HEK293 (cell line): ENCODE results near the gene PLSCR5.

ENCODE experiments used
- AEBP2 ChIP-seq: fragments of 450-650 bp; formaldehyde crosslinking; IDR thresholded peaks from 2 replicates; pipeline ENCODE4 v1.5.1; 2016; ENCODE audit warnings: missing biosample characterization, missing genetic modification characterization, borderline replicate concordance
- EGR2 ChIP-seq: fragments of 450-650 bp; formaldehyde crosslinking; IDR thresholded peaks from 2 replicates; pipeline ENCODE4 v1.5.1; 2016; ENCODE audit warnings: low read depth, missing biosample characterization, missing genetic modification characterization
- IKZF3 ChIP-seq: fragments of 450-650 bp; IDR thresholded peaks from 2 replicates; pipeline ENCODE4 v1.5.0; 2018; ENCODE audit warnings: missing biosample characterization, mild to moderate bottlenecking, missing genetic modification characterization, moderate library complexity
- KLF9 ChIP-seq: fragments of 450-650 bp; formaldehyde crosslinking; IDR thresholded peaks from 2 replicates; pipeline ENCODE4 v1.5.1; 2016; ENCODE audit warnings: missing biosample characterization, missing genetic modification characterization, low read depth
- PRDM1 ChIP-seq: fragments of 450-650 bp; formaldehyde crosslinking; IDR thresholded peaks from 2 replicates; pipeline ENCODE4; 2016; ENCODE audit warnings: missing biosample characterization, missing genetic modification characterization
- RBAK ChIP-seq: fragments of 450-650 bp; formaldehyde crosslinking; IDR thresholded peaks from 2 replicates; pipeline ENCODE4 v1.5.1; 2016; ENCODE audit warnings: missing biosample characterization, missing genetic modification characterization
- SETDB1 ChIP-seq: IDR thresholded peaks from one replicate; pipeline ENCODE4 v1.6.1; 2017; ENCODE audit warnings: mild to moderate bottlenecking, low read length, moderate library complexity, mixed read lengths; ENCODE audit not compliant: insufficient read length
- SP3 ChIP-seq: fragments of 450-650 bp; formaldehyde crosslinking; IDR thresholded peaks from 2 replicates; pipeline ENCODE4 v1.5.1; 2016; ENCODE audit warnings: missing biosample characterization, missing genetic modification characterization
- YY1 ChIP-seq: fragments of 450-650 bp; formaldehyde crosslinking; IDR thresholded peaks from 2 replicates; pipeline ENCODE4 v1.5.1; 2018; ENCODE audit warnings: missing biosample characterization, missing genetic modification characterization
- ZBTB11 ChIP-seq: fragments of 450-650 bp; formaldehyde crosslinking; conservative IDR thresholded peaks from 2 replicates; pipeline ENCODE4 v1.5.1; 2016; ENCODE audit warnings: low read depth, missing biosample characterization, missing genetic modification characterization
- ZBTB21 ChIP-seq: fragments of 450-650 bp; formaldehyde crosslinking; IDR thresholded peaks from 2 replicates; pipeline ENCODE4 v1.5.1; 2017; ENCODE audit warnings: missing biosample characterization, missing genetic modification characterization
- ZFHX2 ChIP-seq: fragments of 450-650 bp; formaldehyde crosslinking; conservative IDR thresholded peaks from 2 replicates; pipeline ENCODE4 v1.5.1; 2016; ENCODE audit warnings: missing biosample characterization, missing genetic modification characterization
- ZFP37 ChIP-seq: fragments of 450-650 bp; formaldehyde crosslinking; IDR thresholded peaks from 2 replicates; pipeline ENCODE4 v1.5.1; 2016; ENCODE audit warnings: missing biosample characterization, missing genetic modification characterization
- ZNF140 ChIP-seq: fragments of 450-650 bp; formaldehyde crosslinking; IDR thresholded peaks from 2 replicates; pipeline ENCODE4 v1.5.1; 2016; ENCODE audit warnings: missing biosample characterization, missing genetic modification characterization
- ZNF155 ChIP-seq: fragments of 450-650 bp; formaldehyde crosslinking; IDR thresholded peaks from 2 replicates; pipeline ENCODE4 v1.5.1; 2016; ENCODE audit warnings: missing biosample characterization, missing genetic modification characterization
- ZNF169 ChIP-seq: fragments of 450-650 bp; formaldehyde crosslinking; IDR thresholded peaks from 2 replicates; pipeline ENCODE4 v1.5.1; 2016; ENCODE audit warnings: missing biosample characterization, missing genetic modification characterization
- ZNF202 ChIP-seq: fragments of 450-650 bp; formaldehyde crosslinking; IDR thresholded peaks from 2 replicates; pipeline ENCODE4 v1.5.1; 2016; ENCODE audit warnings: missing biosample characterization, missing genetic modification characterization, borderline replicate concordance
- ZNF26 ChIP-seq: fragments of 450-650 bp; formaldehyde crosslinking; IDR thresholded peaks from 2 replicates; pipeline ENCODE4 v1.5.1; 2016; ENCODE audit warnings: missing biosample characterization, missing genetic modification characterization
- ZNF335 ChIP-seq: fragments of 450-650 bp; formaldehyde crosslinking; conservative IDR thresholded peaks from 2 replicates; pipeline ENCODE4 v1.5.1; 2016; ENCODE audit warnings: missing biosample characterization, missing genetic modification characterization
- ZNF473 ChIP-seq: fragments of 450-650 bp; formaldehyde crosslinking; IDR thresholded peaks from 2 replicates; pipeline ENCODE4 v1.5.1; 2017; ENCODE audit warnings: missing biosample characterization, missing genetic modification characterization
- ZNF501 ChIP-seq: fragments of 450-650 bp; formaldehyde crosslinking; IDR thresholded peaks from 2 replicates; pipeline ENCODE4 v1.5.1; 2016; ENCODE audit warnings: missing biosample characterization, missing genetic modification characterization
- ZNF514 ChIP-seq: fragments of 450-650 bp; formaldehyde crosslinking; IDR thresholded peaks from 2 replicates; pipeline ENCODE4 v1.5.1; 2016; ENCODE audit warnings: missing biosample characterization, missing genetic modification characterization
- ZNF549 ChIP-seq: fragments of 450-650 bp; IDR thresholded peaks from 2 replicates; pipeline ENCODE4 v1.5.1; 2018; ENCODE audit warnings: missing biosample characterization, missing genetic modification characterization, mild to moderate bottlenecking, inconsistent platforms, moderate library complexity
- ZNF558 ChIP-seq: fragments of 450-650 bp; formaldehyde crosslinking; IDR thresholded peaks from 2 replicates; pipeline ENCODE4 v1.5.1; 2016; ENCODE audit warnings: missing biosample characterization, missing genetic modification characterization
- ZNF561 ChIP-seq: fragments of 450-650 bp; IDR thresholded peaks from 2 replicates; pipeline ENCODE4 v1.5.1; 2018; ENCODE audit warnings: missing biosample characterization, missing genetic modification characterization, borderline replicate concordance
- ZNF580 ChIP-seq: fragments of 450-650 bp; formaldehyde crosslinking; IDR thresholded peaks from 2 replicates; pipeline ENCODE4 v1.5.1; 2016; ENCODE audit warnings: missing biosample characterization, missing genetic modification characterization
- ZNF704 ChIP-seq: fragments of 450-650 bp; formaldehyde crosslinking; IDR thresholded peaks from 2 replicates; pipeline ENCODE4 v1.5.1; 2016; ENCODE audit warnings: missing biosample characterization, missing genetic modification characterization
- ZNF777 ChIP-seq: fragments of 450-650 bp; formaldehyde crosslinking; IDR thresholded peaks from 2 replicates; pipeline ENCODE4 v1.5.1; 2017; ENCODE audit warnings: missing biosample characterization, missing genetic modification characterization, borderline replicate concordance
- ZNF792 ChIP-seq: fragments of 450-650 bp; formaldehyde crosslinking; IDR thresholded peaks from 2 replicates; pipeline ENCODE4 v1.5.1; 2016; ENCODE audit warnings: missing biosample characterization, missing genetic modification characterization
- ZSCAN18 ChIP-seq: fragments of 450-650 bp; formaldehyde crosslinking; IDR thresholded peaks from 2 replicates; pipeline ENCODE4 v1.5.1; 2016; ENCODE audit warnings: missing biosample characterization, missing genetic modification characterization
- ZSCAN30 ChIP-seq: fragments of 450-650 bp; IDR thresholded peaks from 2 replicates; pipeline ENCODE4 v1.5.1; 2018; ENCODE audit warnings: missing biosample characterization, mild to moderate bottlenecking, missing genetic modification characterization, moderate library complexity

The PLSCR5 gene

GRCh38 chr3:146544002-146544928, 60.9 kb downstream of the PLSCR5 start, which contains the start of gene PLSCR1 (continued):
- TF ChIP-seq ZNF549 (tag by site-specific recombination), result no peak
- TF ChIP-seq EGR2 (tag by site-specific recombination), result 0 out of 2 replicates have a peak, but pooled peaks have one; percentile 34
- TF ChIP-seq IKZF3 (tag by site-specific recombination), result peak; percentile 92
- TF ChIP-seq ZSCAN18 (tag by site-specific recombination), result no peak
- TF ChIP-seq ZNF777 (tag by site-specific recombination), result no peak
- 0 out of 2 replicates have a peak, but pooled peaks have one; percentile 6 for TF ChIP-seq ZSCAN30
- peak; percentile 39; the same call in 1 of the 2 replicates for TF ChIP-seq SP3 (tag by site-specific recombination)
- TF ChIP-seq ZNF202 (tag by site-specific recombination), result no peak
- peak; percentile 84 for TF ChIP-seq ZBTB11
- no peak for TF ChIP-seq KLF9 (tag by site-specific recombination)
- TF ChIP-seq SETDB1, result no peak
- no peak for TF ChIP-seq ZNF792 (tag by site-specific recombination)
- TF ChIP-seq ZNF155 (tag by site-specific recombination), result no peak
- TF ChIP-seq ZNF514, result no peak
- no peak for TF ChIP-seq AEBP2
- no peak for TF ChIP-seq ZNF704
- peak; percentile 86 for TF ChIP-seq ZNF335 (tag by site-specific recombination)
- no peak for TF ChIP-seq ZNF26
- no peak for TF ChIP-seq PRDM1
- TF ChIP-seq ZNF140 (tag by site-specific recombination), result no peak
- TF ChIP-seq ZFHX2 (tag by site-specific recombination), result peak; percentile 22; the same call in 1 of the 2 replicates
- no peak for TF ChIP-seq ZNF169 (tag by site-specific recombination)
- 0 out of 2 replicates have a peak, but pooled peaks have one; percentile 35 for TF ChIP-seq ZFP37 (tag by site-specific recombination)
- TF ChIP-seq ZNF501, result no peak
- TF ChIP-seq ZNF561 (tag by site-specific recombination), result peak; percentile 15; the same call in 1 of the 2 replicates
- TF ChIP-seq ZNF473 (tag by site-specific recombination), result no peak
- TF ChIP-seq RBAK, result no peak
- no peak for TF ChIP-seq ZNF580 (tag by site-specific recombination)
- no peak for TF ChIP-seq ZNF558
- TF ChIP-seq YY1 (tag by site-specific recombination), result no peak
- no peak for TF ChIP-seq ZBTB21 (tag by site-specific recombination)
